Astrocyte (in vitro differentiated cells and primary cell): ENCODE results near the gene POT1. TPM values are rescaled to one million over a fixed set of nuclear protein-coding genes. Genes with fewer than 3 reads are reported as not detected.

Experiments
- DNase-seq: peaks from one replicate; pipeline ENCODE4 v3.0.0-alpha.2; 2010; ENCODE audit warnings: low read depth
- FAIRE-seq: peaks from 2 replicates; lab custom pipeline; 2011; peaks lifted over from hg19 to GRCh38; lab: Jason Lieb, UNC
- H2AFZ ChIP-seq: 2 replicates; pipeline ENCODE4 v1.6.0; 2012; ENCODE audit warnings: low read depth, low read length, inconsistent platforms
- H3K27ac ChIP-seq: 2 replicates; pipeline ENCODE4 v1.5.1; 2011; ENCODE audit warnings: low read depth, low read length, inconsistent platforms
- H3K27me3 ChIP-seq: 2 replicates; pipeline ENCODE4 v1.6.0; 2011; ENCODE audit warnings: low read length, inconsistent platforms; ENCODE audit not compliant: insufficient read depth
- H3K36me3 ChIP-seq: 2 replicates; pipeline ENCODE4 v1.5.1; 2011; ENCODE audit warnings: low read length, inconsistent platforms; ENCODE audit not compliant: insufficient read depth
- H3K4me1 ChIP-seq: 2 replicates; pipeline ENCODE4 v1.5.1; 2011; ENCODE audit warnings: low read length, inconsistent platforms; ENCODE audit not compliant: insufficient read depth
- H3K4me2 ChIP-seq: 2 replicates; pipeline ENCODE4 v1.6.0; 2012; ENCODE audit warnings: low read length, inconsistent platforms
- H3K4me3 ChIP-seq: 2 replicates; pipeline ENCODE4 v1.5.1; 2011; ENCODE audit warnings: low read depth, mild to moderate bottlenecking, low read length, inconsistent platforms; ENCODE audit not compliant: insufficient read depth
- H3K79me2 ChIP-seq: 2 replicates; pipeline ENCODE4 v1.6.0; 2012; ENCODE audit warnings: mild to moderate bottlenecking, low read length, inconsistent platforms; ENCODE audit not compliant: insufficient read depth
- H3K9ac ChIP-seq: 2 replicates; pipeline ENCODE4 v1.6.0; 2012; ENCODE audit warnings: mild to moderate bottlenecking, low read length, inconsistent platforms
- H3K9me3 ChIP-seq: 2 replicates; pipeline ENCODE4 v1.5.1; 2012; ENCODE audit warnings: low read depth, mild to moderate bottlenecking, low read length, inconsistent platforms; ENCODE audit not compliant: insufficient read depth
- H4K20me1 ChIP-seq: 2 replicates; pipeline ENCODE4 v1.6.0; 2012; ENCODE audit warnings: low read length, inconsistent platforms; ENCODE audit not compliant: insufficient read depth
- H3K27ac Mint-ChIP-seq: one replicate; pipeline ENCODE4 v1.8.0; 2021; ENCODE audit warnings: mild to moderate bottlenecking, mixed read lengths; ENCODE audit not compliant: unreplicated experiment
- H3K27me3 Mint-ChIP-seq: one replicate; pipeline ENCODE4 v1.8.0; 2021; ENCODE audit warnings: low read depth, mixed read lengths; ENCODE audit not compliant: unreplicated experiment
- H3K36me3 Mint-ChIP-seq: one replicate; pipeline ENCODE4 v1.8.0; 2021; ENCODE audit warnings: low read depth, mixed read lengths; ENCODE audit not compliant: unreplicated experiment
- H3K4me1 Mint-ChIP-seq: one replicate; pipeline ENCODE4 v1.8.0; 2021; ENCODE audit warnings: low read depth, mixed read lengths; ENCODE audit not compliant: unreplicated experiment
- H3K4me3 Mint-ChIP-seq: one replicate; pipeline ENCODE4 v1.8.0; 2021; ENCODE audit warnings: mild to moderate bottlenecking, moderate library complexity, mixed read lengths; ENCODE audit not compliant: unreplicated experiment
- H3K9me3 Mint-ChIP-seq: one replicate; pipeline ENCODE4 v1.8.0; 2021; ENCODE audit warnings: mild to moderate bottlenecking, mixed read lengths; ENCODE audit not compliant: unreplicated experiment
- EZH2 ChIP-seq: IDR thresholded peaks from 2 replicates; pipeline ENCODE4 v1.6.1; 2012; ENCODE audit warnings: mild to moderate bottlenecking, low read length, inconsistent platforms; ENCODE audit not compliant: insufficient read depth
- total RNA-seq: library from RNA; stranded (reverse); gene quantifications from 2 replicates; pipeline ENCODE4 v1.2.1, GENCODE V29; 2021
- TF ChIP-seq, protein P1 (sequence below): IDR thresholded peaks from 2 replicates; pipeline ENCODE4 v1.5.1; 2011; ENCODE audit warnings: low read depth, mild to moderate bottlenecking, inconsistent platforms, low read length, moderate library complexity; ENCODE audit not compliant: insufficient read depth

Gene POT1
- total RNA-seq, 1 donor from 2014 or later = 14.6 TPM

DNA sequence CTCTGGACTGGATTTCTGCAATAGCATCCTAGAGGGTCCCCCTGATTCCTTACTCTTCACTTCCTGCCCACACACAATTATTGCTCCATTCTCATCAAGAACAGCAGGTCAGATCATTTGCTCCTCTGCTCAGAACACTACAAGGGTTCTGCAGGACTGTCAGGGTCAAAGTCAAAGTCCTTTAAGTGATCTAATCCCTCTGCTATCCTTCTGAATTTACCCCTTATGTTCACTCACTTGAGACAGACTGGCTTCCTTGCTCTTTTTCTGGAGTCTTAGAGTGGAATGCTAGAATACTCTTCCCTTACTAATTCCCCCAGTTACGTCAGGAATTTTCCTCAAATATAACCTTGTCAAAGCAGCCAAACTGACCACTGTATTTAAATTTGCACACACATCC lies 7.5 kb upstream of the POT1 start:
- DNase-seq (no peak), FAIRE-seq (no peak)
- Histone ChIP-seq H3K4me3 (no peak overlapping the region), H3K36me3 (no peaks in the 10 kb centered on the region), H4K20me1 (no peaks in the 10 kb centered on the region), H3K27ac (no peak overlapping the region), H3K4me1 (no peaks in the 10 kb centered on the region), H3K9me3 (no peaks in the 10 kb centered on the region), H3K79me2 (no peaks in the 10 kb centered on the region), H3K27me3 (no peaks in the 10 kb centered on the region), H2AFZ (no peak overlapping the region), H3K4me2 (no peak overlapping the region), H3K9ac (no peak overlapping the region)
- no peaks in the 10 kb centered on the region for H3K36me3 Mint-ChIP-seq
- no peaks in the 10 kb centered on the region for H3K27me3 Mint-ChIP-seq
- H3K27ac Mint-ChIP-seq = no peak overlapping the region
- H3K4me1 Mint-ChIP-seq = peaks cover 6% of the 10 kb centered on the region
- TF ChIP-seq, protein P1, sequence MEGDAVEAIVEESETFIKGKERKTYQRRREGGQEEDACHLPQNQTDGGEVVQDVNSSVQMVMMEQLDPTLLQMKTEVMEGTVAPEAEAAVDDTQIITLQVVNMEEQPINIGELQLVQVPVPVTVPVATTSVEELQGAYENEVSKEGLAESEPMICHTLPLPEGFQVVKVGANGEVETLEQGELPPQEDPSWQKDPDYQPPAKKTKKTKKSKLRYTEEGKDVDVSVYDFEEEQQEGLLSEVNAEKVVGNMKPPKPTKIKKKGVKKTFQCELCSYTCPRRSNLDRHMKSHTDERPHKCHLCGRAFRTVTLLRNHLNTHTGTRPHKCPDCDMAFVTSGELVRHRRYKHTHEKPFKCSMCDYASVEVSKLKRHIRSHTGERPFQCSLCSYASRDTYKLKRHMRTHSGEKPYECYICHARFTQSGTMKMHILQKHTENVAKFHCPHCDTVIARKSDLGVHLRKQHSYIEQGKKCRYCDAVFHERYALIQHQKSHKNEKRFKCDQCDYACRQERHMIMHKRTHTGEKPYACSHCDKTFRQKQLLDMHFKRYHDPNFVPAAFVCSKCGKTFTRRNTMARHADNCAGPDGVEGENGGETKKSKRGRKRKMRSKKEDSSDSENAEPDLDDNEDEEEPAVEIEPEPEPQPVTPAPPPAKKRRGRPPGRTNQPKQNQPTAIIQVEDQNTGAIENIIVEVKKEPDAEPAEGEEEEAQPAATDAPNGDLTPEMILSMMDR = no peak
- no peak for TF ChIP-seq EZH2
- no peak overlapping the region for H3K4me3 Mint-ChIP-seq
- no peaks in the 10 kb centered on the region for H3K9me3 Mint-ChIP-seq

DNA sequence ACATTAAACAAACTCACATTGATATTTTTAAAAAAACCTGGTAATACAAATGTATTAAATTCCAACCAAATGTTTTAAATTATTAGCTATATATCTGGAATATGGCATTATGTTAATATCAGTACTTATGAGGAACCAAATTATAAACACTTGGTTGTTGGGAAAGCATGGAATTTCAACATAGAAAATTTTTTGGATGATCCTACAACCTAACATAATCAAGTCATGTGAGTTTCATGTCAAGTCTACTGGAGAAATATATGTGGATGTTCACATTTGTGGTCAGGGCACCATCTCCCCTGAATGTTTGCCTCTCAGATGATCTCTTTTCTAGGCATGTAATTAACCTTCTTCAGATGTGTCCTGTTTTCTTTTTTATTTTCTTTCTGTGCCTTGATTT lies 5.2 kb upstream of the POT1 start:
- Histone ChIP-seq H3K36me3 (no peaks in the 10 kb centered on the region), H3K27ac (no peak overlapping the region), H3K4me3 (no peak overlapping the region), H2AFZ (no peak overlapping the region), H4K20me1 (no peaks in the 10 kb centered on the region), H3K9ac (no peak overlapping the region), H3K27me3 (no peaks in the 10 kb centered on the region), H3K9me3 (no peaks in the 10 kb centered on the region), H3K4me2 (no peak overlapping the region), H3K79me2 (no peaks in the 10 kb centered on the region), H3K4me1 (no peaks in the 10 kb centered on the region)
- no peak for DNase-seq
- Mint-ChIP-seq H3K4me3 (no peak overlapping the region), H3K4me1 (peaks cover 1% of the 10 kb centered on the region), H3K27me3 (no peaks in the 10 kb centered on the region), H3K27ac (no peak overlapping the region), H3K36me3 (no peaks in the 10 kb centered on the region), H3K9me3 (no peaks in the 10 kb centered on the region)
- FAIRE-seq = no peak
- TF ChIP-seq, protein P1 = no peak
- no peak for TF ChIP-seq EZH2

DNA sequence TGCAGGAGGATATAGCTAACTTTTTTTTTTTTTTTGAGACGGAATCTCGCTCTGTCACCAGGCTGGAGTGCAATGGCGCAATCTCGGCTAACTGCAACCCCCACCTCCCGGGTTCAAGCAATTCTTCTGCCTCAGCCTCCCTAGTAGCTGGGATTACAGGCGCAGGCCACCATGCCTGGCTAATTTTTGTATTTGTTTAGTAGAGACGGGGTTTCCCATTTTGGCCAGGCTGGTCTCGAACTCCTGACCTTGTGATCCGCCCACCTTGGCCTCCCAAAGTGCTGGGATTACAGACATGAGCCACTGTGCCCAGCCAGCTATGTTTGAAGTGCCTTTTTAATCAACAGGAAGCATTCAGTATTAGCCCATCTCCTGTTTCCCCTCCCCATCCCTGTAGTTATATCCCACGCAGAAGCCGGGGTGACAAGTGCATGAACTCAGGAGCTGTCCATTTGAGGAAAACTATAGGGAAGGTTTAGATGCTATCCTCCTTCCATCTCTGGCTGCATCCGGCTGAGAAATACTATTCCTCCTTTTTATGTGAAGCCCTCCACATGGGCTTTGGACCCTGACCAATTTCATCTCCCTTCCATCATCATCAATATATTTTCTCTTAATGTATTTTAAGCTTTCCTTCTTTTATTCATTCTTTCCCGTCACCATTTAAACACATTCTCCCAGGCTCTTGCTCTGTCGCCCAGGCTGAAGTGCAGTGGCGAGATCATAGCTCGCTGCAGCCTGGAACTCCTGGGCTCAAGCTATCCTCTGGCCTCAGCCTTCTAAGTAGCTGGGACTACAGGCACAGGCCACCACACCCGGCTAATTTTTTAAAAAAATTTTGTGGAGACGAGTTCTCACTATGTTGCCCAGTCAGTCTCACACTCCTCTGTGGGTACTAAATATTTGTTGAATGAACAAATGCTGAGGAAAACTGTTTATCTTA lies 1.3 kb upstream of the POT1 start:
- no peaks in the 10 kb centered on the region for H4K20me1 ChIP-seq
- H3K4me1 Mint-ChIP-seq = peaks cover 6% of the 10 kb centered on the region
- no peaks in the 10 kb centered on the region for H3K27me3 Mint-ChIP-seq
- no peaks in the 10 kb centered on the region for H3K27me3 ChIP-seq
- no peak for FAIRE-seq
- H3K9ac ChIP-seq = no peak overlapping the region
- TF ChIP-seq, protein P1 = no peak
- no peak for TF ChIP-seq EZH2
- H2AFZ ChIP-seq = no peak overlapping the region
- H3K4me1 ChIP-seq = no peaks in the 10 kb centered on the region
- no peaks in the 10 kb centered on the region for H3K36me3 ChIP-seq
- no peak overlapping the region for H3K4me3 Mint-ChIP-seq
- H3K36me3 Mint-ChIP-seq = peaks cover 1% of the 10 kb centered on the region
- H3K9me3 Mint-ChIP-seq = no peaks in the 10 kb centered on the region
- no peak overlapping the region for H3K4me2 ChIP-seq
- no peak overlapping the region for H3K4me3 ChIP-seq
- H3K27ac Mint-ChIP-seq = no peak overlapping the region
- no peak overlapping the region for H3K27ac ChIP-seq
- peaks cover 35% of the 10 kb centered on the region for H3K79me2 ChIP-seq
- DNase-seq = no peak
- H3K9me3 ChIP-seq = no peaks in the 10 kb centered on the region
